C4-2B (cell line): ENCODE results near the gene RNF6.

Experiments
- CTCF ChIP-seq: fragments of 450-650 bp; conservative IDR thresholded peaks from 2 replicates; pipeline ENCODE4 v1.5.1; 2017; ENCODE audit warnings: mild to moderate bottlenecking
- ZFX ChIP-seq: fragments of 450-650 bp; IDR thresholded peaks from 2 replicates; pipeline ENCODE4 v1.6.1; 2017

GRCh38 chr13:26259634-26260033 lies 37.5 kb upstream of the RNF6 start:
- TF ChIP-seq CTCF, result no peak; the same call in 1 of the 2 replicates
- no peak for TF ChIP-seq ZFX
